Iris pigment epithelial cell (primary cell): ENCODE measurements around the gene PABPN1.
"Not testable (repeated sequence)": the region's sequence is repeated elsewhere in the genome, so short reads cannot be mapped to it uniquely, and the experiment has no call there.

Experiments
- DNase-seq: peaks from one replicate; pipeline ENCODE4 v3.0.0-alpha.2; 2011; ENCODE audit warnings: low read depth

Gene PABPN1

GRCh38 chr14:23301288-23301968 is 19.8 kb upstream of the PABPN1 start:
- DNase-seq, result peak; percentile 99

GRCh38 chr14:23301969-23302289 is 19.3 kb upstream of the PABPN1 start:
- DNase-seq, result no peak

- peak; percentile 62 for DNase-seq
Measured at GRCh38 chr14:23302290-23303225, 18.7 kb upstream of the PABPN1 start, which contains the start of gene PPP1R3E. Gene PPP1R3E, minus strand, starts transcription at chr14:23302859. Its CDS starts 283 bp downstream, at chr14:23302576.

GRCh38 chr14:23306412-23307145 is 14.7 kb upstream of the PABPN1 start, which contains the start of gene BCL2L2:
Gene BCL2L2, plus strand, starts transcription at chr14:23306833. Its CDS starts 935 bp downstream, at chr14:23307768.
- peak; percentile 91 for DNase-seq

GRCh38 chr14:23307146-23307530 is 14.1 kb upstream of the PABPN1 start:
- no peak for DNase-seq

GRCh38 chr14:23307687-23308644 is 13.3 kb upstream of the PABPN1 start:
- DNase-seq, result peak; percentile 34

GRCh38 chr14:23308721-23309445 is 12.4 kb upstream of the PABPN1 start:
- DNase-seq, result no peak

GRCh38 chr14:23310546-23310945 is 10.7 kb upstream of the PABPN1 start:
- DNase-seq, result no peak

GRCh38 chr14:23316300-23316699 is 5.0 kb upstream of the PABPN1 start:
- no peak for DNase-seq

GRCh38 chr14:23319746-23320583 is 1.3 kb upstream of the PABPN1 start:
- no peak for DNase-seq

- peak; percentile 74 for DNase-seq
Measured at GRCh38 chr14:23321572-23322547, 603 bp downstream of the PABPN1 start.

GRCh38 chr14:23322568-23323517 is 1.6 kb downstream of the PABPN1 start:
- no peak for DNase-seq

- no peak for DNase-seq
Measured at GRCh38 chr14:23323838-23324454, 2.7 kb downstream of the PABPN1 start.

- no peak for DNase-seq
Measured at GRCh38 chr14:23324455-23324846, 3.2 kb downstream of the PABPN1 start.

- DNase-seq, result no peak
Measured at GRCh38 chr14:23324993-23325392, 3.7 kb downstream of the PABPN1 start.

GRCh38 chr14:23325746-23326145 is 4.5 kb downstream of the PABPN1 start:
- DNase-seq, result not testable (repeated sequence)
